CD4-positive, alpha-beta T cell treated with Interleukin-21 for 1 hour (primary cell): ENCODE data around the gene CHRNB4.
"Not testable (repeated sequence)": the region's sequence is repeated elsewhere in the genome, so short reads cannot be mapped to it uniquely, and the experiment has no call there.

ENCODE experiments used
- DNase-seq: peaks from one replicate; pipeline ENCODE4 v3.0.0-alpha.2; 2020

Gene CHRNB4

GRCh38 chr15:78641102-78641748, at the start of gene CHRNB4:
TSS of gene CHRNB4 (minus strand) at chr15:78641210. CDS start at chr15:78641133, 77 bp downstream.
- no peak for DNase-seq

DNA sequence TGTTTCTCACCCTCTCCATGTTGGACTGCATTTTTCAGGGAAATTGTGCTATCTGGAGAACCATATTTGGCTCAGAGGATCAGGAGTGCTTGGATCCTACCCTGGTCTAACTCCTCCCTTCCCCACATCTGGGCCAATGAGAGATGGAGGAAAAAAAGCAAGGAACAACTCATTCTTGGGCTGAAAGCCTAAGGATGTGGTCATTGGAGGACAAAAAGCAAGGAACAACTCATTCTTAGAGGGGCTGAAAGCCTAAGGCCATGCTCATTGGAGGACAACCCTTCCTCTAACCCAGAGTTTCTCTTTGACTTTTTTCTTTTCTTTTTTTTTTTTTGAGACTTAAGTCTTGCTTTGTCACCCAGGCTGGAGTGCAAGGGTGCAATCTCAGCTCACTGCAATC, 48.6 kb upstream of the CHRNB4 start:
- DNase-seq = no peak

DNA sequence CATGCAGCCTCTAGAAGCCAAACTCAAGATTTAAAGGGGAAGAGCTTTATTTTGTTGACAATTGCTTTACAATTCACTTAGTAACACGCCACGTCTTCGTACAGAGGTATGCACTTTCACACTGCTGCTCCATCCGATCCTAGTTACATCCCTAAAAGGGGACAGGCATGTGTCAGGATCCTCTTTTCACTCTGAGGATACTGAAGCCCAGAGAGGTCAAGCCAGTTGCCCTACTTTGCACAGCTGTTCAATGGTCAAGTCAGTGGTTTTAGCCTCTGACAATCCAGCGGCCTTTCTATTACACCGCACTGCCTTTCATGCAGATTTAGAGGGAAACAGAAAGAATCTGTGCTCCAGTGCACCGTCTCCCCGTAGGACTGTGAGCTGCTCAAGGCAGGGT, 44.9 kb upstream of the CHRNB4 start:
- DNase-seq = no peak

DNA sequence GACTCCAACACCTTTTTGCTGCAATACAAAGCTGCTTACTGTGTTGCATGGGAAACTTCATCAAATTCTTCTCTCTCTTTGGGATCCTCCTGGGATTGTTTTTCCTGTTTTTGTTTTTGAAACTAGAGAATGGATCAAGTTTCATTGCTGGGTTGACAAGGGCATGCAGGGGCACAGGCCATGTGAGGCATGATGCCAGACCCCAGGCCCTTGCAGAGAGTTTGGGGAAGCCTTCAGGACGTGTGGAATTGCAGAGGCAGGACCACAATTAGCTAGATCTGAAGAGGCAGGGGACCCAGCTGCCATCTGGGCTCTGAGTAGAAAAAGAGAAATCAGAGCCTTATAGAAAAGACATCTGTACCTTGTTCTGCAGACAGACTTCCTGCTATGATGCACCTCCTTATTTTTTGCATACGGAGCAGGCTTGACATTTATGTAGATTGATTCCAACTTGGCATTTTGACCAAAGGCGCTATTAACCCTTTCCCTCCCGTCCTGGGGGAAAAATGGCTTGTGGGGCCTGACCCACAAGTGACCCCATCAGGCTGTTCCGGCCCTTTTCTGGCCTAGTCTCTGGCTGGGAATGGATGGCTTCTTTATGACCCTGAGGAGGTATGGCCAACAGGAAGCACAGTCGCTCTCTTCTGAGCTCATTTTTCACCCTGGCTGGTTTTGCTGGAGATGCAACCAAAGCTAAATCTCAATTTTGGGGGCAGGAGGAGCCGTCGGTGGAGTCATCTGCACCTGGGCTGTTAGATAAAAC, 44.3 kb upstream of the CHRNB4 start:
- DNase-seq = no peak

DNA sequence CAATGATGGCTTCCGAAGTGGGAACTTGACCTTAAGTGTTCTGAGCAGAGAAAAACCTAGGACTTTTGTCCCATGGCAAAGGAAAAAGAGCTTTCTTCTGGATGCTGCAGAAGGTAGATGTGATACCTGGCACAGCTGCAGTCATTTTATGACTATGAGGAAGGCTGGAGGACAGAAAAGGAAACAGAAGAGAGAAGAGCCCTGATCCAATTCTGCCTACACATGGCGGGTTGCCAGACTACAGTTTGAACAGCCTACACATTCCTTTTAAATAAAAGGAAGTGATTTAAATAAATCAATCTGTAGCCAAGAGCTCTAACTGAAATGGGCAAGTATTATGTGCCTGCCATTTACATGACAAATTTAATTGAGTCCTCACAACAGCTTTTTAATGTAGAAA, 43.6 kb upstream of the CHRNB4 start:
- no peak for DNase-seq

DNA sequence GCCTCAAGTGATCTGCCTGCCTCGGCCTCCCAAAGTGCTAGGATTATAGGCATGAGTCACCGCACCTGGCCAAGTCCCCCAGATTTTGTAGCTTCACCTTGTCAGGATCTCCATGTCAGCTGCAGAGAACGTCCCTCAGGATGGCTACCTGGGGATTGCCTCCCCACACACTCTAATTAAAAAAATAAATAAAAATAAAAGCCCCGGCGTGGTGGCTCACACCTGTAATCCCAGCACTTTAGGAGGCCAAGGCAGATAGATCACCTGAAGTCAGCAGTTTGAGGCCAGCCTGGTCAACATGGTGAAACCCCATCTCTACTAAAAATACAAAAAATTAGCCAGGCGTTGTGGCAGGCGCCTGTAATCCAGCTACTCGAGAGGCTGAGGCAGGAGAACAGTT, 42.6 kb upstream of the CHRNB4 start:
- DNase-seq = not testable (repeated sequence)

- no peak for DNase-seq
Measured at GRCh38 chr15:78682693-78683410, 41.8 kb upstream of the CHRNB4 start.

GRCh38 chr15:78682004-78682651, 41.1 kb upstream of the CHRNB4 start:
- DNase-seq = no peak

DNA sequence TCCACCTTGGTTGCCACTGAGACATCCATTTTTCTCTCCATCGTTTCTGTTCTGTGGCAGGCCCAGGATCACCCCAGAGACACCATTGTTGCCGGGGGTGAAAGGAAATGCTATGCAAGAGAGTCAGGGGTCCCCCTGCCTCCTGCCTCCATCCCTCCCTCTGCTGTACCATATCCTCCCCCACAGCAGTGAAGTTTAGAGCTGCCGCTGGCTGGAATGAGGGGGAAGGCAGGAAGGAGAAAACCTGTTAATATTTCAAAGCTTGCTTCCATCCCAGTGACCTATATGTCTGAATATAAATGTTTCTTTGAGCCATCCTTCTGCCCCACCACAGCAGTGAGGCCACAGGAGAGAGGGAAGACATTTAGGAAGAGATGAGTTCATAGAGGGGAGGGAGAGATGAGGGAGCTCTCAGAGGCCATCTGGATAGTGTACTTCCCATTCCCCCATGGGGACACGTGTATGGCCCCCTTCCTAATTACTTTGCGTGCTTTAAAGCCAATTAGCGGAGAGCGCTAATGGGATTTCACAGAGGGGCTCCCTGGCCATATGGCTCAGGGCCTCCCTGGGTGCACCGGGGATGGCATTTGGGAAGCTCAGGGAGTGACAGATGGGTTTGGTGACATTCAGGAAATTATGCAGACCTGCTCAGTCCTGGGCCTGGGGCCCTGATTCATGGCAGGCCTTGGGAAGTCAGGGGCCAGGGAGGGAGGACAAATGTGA, 40.4 kb upstream of the CHRNB4 start:
- no peak for DNase-seq

DNA sequence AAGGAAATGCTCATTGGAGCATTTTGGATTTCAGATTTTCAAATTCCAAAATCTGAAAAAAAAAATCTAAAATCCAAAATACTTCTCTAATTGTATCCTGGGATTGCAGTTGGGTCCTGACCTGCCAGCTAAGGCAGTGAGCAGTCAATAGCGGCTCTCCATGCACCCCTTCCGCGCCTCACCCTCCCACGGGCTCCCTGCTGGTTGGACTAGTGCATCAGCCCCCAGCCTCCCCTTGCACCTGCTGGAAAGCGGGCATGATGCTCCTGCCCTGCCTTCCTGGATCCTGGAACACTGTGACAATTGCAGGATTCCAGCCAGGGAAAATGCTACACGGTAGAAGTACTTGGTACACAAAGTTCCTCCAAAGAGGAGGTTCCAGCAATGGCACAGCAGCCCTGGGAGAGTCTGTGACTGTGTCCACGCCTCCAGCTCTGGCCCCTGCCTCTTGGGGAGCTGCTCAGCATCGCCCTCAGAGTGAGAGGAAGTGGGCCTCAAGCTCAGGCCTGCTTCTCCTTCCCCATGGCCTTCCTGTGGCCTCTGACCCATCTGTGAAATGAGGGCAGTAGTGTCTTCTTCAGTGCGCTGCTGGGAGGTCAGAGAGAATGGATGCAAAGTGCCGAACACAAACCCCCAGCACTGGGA, 39.5 kb upstream of the CHRNB4 start:
- DNase-seq = no peak

DNA sequence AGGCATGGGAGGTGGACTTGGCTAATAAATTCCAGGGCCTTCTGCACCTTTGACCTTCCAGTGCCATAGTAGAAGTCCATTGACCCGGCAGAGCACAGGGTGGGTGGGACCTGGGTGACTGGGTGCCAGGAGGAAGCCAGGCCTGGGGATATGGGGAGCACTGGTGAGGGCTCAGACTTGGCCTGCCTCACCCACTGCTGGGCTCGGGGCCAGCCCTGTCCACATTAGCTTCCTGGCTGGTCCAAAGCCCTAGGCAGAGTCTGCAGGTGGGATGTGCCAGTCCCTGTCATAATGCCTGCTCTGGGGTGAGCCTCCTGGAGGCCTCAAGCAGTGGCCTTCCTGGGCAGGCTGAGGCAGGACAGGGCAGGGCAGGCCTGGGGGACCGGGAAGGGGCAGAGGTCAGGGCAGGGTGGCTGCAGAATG, 38.1 kb upstream of the CHRNB4 start:
- DNase-seq = no peak

GRCh38 chr15:78676424-78677110, 35.6 kb upstream of the CHRNB4 start:
- no peak for DNase-seq

DNA sequence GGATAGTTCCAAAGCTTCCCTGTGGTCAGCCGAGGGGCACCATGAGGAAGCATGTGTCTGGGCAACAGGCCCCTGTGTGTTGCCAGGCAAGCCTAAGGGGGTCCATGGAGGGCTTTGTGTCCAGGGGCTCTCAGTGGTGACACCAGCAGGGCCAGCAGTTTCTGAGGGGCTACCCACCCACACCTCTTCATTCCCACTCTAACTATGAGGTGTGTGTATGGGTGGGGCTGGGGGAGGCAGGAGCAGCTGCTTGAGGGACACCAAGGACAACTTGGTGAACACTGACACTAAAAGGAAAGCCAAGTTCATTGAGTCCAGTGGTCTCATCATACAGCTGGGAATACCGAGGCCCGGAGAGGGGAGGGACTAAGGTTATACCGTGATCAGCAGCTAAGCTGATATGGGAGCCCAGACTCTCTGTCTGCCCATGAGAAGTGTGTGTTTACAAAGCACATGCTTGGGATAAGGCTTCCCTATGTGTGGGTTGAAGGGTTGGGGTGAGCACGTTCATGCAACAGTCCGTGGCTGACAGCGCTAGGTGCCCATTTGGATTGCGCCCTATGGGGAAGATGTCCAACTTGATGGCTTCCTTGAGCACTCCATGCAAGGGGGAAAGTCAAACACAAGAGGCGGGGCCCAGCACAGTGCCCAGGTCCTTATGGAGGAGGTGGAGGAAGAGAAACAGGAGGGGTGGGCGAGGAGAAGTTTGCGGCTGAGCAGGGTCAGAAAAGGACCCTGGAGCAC, 34.8 kb upstream of the CHRNB4 start:
- DNase-seq = no peak

DNA sequence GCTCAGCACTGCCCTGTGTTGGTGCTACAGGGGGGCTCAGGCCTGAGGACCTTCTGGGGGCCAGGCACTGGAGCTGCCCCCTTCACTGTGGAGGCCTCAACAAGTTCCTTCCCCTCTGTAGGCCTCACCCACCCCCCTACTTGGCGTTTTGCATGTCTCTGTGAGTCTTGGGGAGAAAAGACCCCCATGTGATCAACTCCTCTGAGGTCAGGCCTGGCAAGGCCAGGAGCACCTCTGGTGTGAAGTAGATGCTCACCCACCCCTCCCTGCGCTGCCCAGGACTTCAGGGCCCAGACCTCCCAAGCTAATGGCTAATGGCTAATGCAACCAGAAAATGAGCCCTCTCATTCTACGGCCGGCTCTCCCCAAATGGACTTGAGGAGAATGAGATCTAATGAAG, 34.2 kb upstream of the CHRNB4 start:
- no peak for DNase-seq

- DNase-seq = no peak
Measured at GRCh38 chr15:78673917-78674444, 33.0 kb upstream of the CHRNB4 start.

DNA sequence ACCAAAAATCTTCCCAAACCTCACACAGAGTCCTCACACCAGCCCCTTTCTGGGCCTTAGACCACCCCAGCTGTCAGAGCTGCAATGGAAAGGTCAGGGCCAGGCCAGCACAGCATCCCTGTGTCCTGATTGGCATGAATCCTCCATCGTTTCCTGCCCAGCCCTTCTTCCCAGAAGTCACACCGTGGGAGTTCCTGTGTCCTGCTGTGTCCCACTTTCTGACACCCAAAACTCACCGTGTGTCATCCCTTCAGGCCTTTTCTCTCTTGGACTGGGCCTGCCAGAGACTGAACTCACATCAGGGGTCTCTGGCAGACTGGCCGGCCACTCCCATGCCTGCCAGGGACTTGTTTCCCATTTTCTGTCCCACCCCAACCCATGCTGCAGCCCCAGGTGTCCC, 32.5 kb upstream of the CHRNB4 start:
- DNase-seq = no peak

GRCh38 chr15:78672285-78673014, 31.4 kb upstream of the CHRNB4 start:
- DNase-seq = no peak

GRCh38 chr15:78671626-78672211, 30.7 kb upstream of the CHRNB4 start:
- DNase-seq = no peak

DNA sequence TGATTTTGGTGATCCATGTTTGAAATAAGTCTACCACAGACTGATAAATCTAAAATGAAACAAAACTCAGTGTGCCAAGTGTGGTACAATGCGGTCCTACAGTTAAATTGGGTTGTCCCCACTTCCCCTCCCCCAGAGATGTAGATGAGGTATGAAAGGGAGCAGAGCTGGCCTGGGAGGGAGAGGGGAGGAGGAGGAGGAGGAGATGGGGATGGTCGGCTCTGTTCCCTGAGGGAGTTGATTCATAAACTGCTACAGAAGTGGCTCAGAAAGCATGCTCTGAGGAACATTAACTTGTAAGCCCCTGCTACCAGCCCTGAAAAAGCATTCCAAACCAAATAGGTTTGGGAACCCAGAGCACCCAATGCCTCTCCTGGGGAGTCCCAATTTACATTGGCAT, 28.0 kb upstream of the CHRNB4 start:
- no peak for DNase-seq
